Measurements from ENCODE around the gene NEAT1.
A peak's percentile ranks its signal among the peaks of the same experiment; 100 is the strongest.
"Not testable (repeated sequence)": the region's sequence is repeated elsewhere in the genome, so short reads cannot be mapped to it uniquely, and the experiment has no call there.

Gene NEAT1

GRCh38 chr11:65410936-65411680, 11.5 kb upstream of the NEAT1 start:
- DNase-seq, result no peak

GRCh38 chr11:65411681-65412070, 10.9 kb upstream of the NEAT1 start:
- no peak for DNase-seq

GRCh38 chr11:65412271-65413076, 10.1 kb upstream of the NEAT1 start:
- no peak for DNase-seq

GRCh38 chr11:65413077-65413664, 9.4 kb upstream of the NEAT1 start:
- DNase-seq, result not testable (repeated sequence)

- no peak for DNase-seq
Observed at GRCh38 chr11:65414776-65415498, 7.7 kb upstream of the NEAT1 start.

- no peak for DNase-seq
Observed at GRCh38 chr11:65415499-65416340, 6.9 kb upstream of the NEAT1 start.

- peak; percentile 83 to 91 (median 87) for DNase-seq
Observed at GRCh38 chr11:65416341-65416824, 6.2 kb upstream of the NEAT1 start.

- peak in 2 of 5 experiments; percentile 15 to 52 for DNase-seq
Observed at GRCh38 chr11:65416841-65417701, 5.5 kb upstream of the NEAT1 start.

GRCh38 chr11:65417702-65418430, 4.7 kb upstream of the NEAT1 start:
- peak in 2 of 5 experiments; percentile 33 to 71 for DNase-seq

- no peak for DNase-seq
Observed at GRCh38 chr11:65418431-65418680, 4.2 kb upstream of the NEAT1 start.

GRCh38 chr11:65418681-65419459, 3.7 kb upstream of the NEAT1 start:
- peak in 4 of 5 experiments; percentile 55 to 97 (median 75) for DNase-seq

GRCh38 chr11:65419460-65419771, 3.2 kb upstream of the NEAT1 start:
- peak in 1 of 5 experiments; percentile 18 for DNase-seq

GRCh38 chr11:65419772-65420481, 2.7 kb upstream of the NEAT1 start:
- DNase-seq, result peak in 4 of 5 experiments; percentile 42 to 89 (median 46)

GRCh38 chr11:65420506-65420905, 2.1 kb upstream of the NEAT1 start:
- DNase-seq, result peak in 1 of 5 experiments; percentile 32

GRCh38 chr11:65420979-65421793, 1.4 kb upstream of the NEAT1 start:
- peak; percentile 49 to 98 (median 82) for DNase-seq

GRCh38 chr11:65421794-65422632, 585 bp upstream of the NEAT1 start:
- DNase-seq, result peak; percentile 73 to 97 (median 82)
